Thymus (tissue), 14 donors: ENCODE measurements around the gene THSD4. TPM values are rescaled to one million over a fixed set of nuclear protein-coding genes. Genes with fewer than 3 reads are reported as not detected.

Experiments used
- DNase-seq, 9 donors: peaks; one replicate each; pipeline ENCODE4 v3.0.0-alpha.2; 2013; ENCODE audit warnings: low spot score in 9 of 9, low read depth in 6 of 9, missing footprints in 1 of 9
- H3K27ac ChIP-seq, 2 donors: one replicate each; pipeline ENCODE4 v1.5.1; 2013; ENCODE audit warnings: control low read depth in 1 of 2, low read depth in 1 of 2, low read length in 1 of 2, mild to moderate bottlenecking in 1 of 2, moderate library complexity in 1 of 2
- H3K27me3 ChIP-seq, 2 donors: one replicate each; pipeline ENCODE4 v1.5.1; 2013; ENCODE audit warnings: low read length in 1 of 2; ENCODE audit not compliant: control insufficient read depth in 2 of 2, insufficient read depth in 1 of 2
- H3K36me3 ChIP-seq, 2 donors: one replicate each; pipeline ENCODE4 v1.5.1; 2013; ENCODE audit warnings: low read length in 1 of 2, mild to moderate bottlenecking in 1 of 2, moderate library complexity in 1 of 2; ENCODE audit not compliant: control insufficient read depth in 2 of 2, insufficient read depth in 2 of 2
- H3K4me1 ChIP-seq, 2 donors: one replicate each; pipeline ENCODE4 v1.5.1; 2013; ENCODE audit warnings: low read length in 2 of 2; ENCODE audit not compliant: control insufficient read depth in 2 of 2, insufficient read depth in 2 of 2
- H3K4me3 ChIP-seq, 2 donors: one replicate each; pipeline ENCODE4 v1.5.1; 2013; ENCODE audit warnings: low read length in 2 of 2, control low read depth in 1 of 2, mild to moderate bottlenecking in 1 of 2
- H3K9me3 ChIP-seq, 2 donors: one replicate each; pipeline ENCODE4 v1.5.1; 2013; ENCODE audit warnings: low read length in 1 of 2, mild to moderate bottlenecking in 1 of 2; ENCODE audit not compliant: control insufficient read depth in 2 of 2, insufficient read depth in 1 of 2
- WGBS: extraction: QIAGEN DNeasy Blood & Tissue Kit; methylation state at CpG from one replicate; pipeline ENCODE4 v1.1.7; 2013; 5-methylcytosine and 5-hydroxymethylcytosine counted together
- long read RNA-seq, 10 donors: transcript quantifications; one replicate each; lab custom pipeline, GENCODE V29; 2026
- polyA plus RNA-seq: library from polyadenylated mRNA; stranded (reverse); fragments of 200-250 nt; gene quantifications from one replicate; pipeline ENCODE4 v1.2.3, GENCODE V29; 2013
- total RNA-seq: library from RNA; stranded (reverse); fragments of 120-200 nt; gene quantifications from one replicate; pipeline ENCODE4 v1.2.4, GENCODE V29; 2013
- donor health status: healthy.

THSD4 gene
- 2.2 TPM for total RNA-seq
- 1.7 TPM for polyA plus RNA-seq
- long read RNA-seq, donor 1, partial matches to known transcripts: 33 of 33 reads
- long read RNA-seq, donor 1, other reads (novel, unspliced or antisense): 0 of 33 reads
- long read RNA-seq, donor 2: 0 reads
- long read RNA-seq, donor 3: 0 reads
- long read RNA-seq, donor 4, partial matches to known transcripts: 171 of 171 reads
- long read RNA-seq, donor 4, other reads (novel, unspliced or antisense): 0 of 171 reads
- long read RNA-seq, donor 5: 0 reads
- long read RNA-seq, donor 6, partial matches to known transcripts: 20 of 20 reads
- long read RNA-seq, donor 6, other reads (novel, unspliced or antisense): 0 of 20 reads
- long read RNA-seq, donor 7: 0 reads
- long read RNA-seq, donor 8: 0 reads
- long read RNA-seq, donor 9: 0 reads
- long read RNA-seq, donor 10: 0 reads

DNA sequence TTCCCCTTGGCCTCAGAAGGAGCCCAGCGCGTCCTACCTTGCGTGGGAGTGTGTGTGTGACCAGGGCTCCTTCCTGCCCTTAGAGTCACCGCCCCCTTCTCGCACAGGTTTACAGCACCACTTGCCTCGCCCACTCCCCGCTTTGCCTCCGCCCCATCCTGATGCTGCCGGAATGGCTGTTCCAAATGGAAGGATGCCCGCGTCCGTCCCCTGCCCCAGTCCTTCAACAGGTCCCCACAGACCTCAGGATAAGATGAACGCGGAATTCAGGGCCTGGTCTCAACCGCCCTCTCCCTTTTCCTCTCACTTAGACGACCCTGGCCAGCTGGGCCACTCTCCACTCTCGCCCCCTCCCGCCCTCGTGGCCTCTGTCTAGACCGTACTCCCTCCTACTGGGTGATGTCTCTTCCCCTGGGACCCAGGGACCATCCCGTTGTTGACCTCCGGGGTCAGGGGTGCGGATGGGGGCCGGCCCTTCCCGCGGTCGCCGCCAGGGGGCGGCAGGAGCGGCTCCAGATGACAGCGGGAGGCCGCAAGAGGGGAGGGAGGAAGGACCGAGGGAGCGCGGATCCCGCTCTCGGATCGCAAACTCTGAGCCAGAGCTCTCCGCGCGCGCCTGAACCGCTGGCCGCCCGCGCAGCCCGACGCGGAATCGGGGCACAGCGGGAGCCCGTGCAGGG is at the start of gene THSD4:
Gene THSD4 (plus strand): TSS at position 585 of the 680 bp plus-strand sequence.
- 8% methylated on average over 52 of the region's 52 CpGs for WGBS
- no peaks in the 10 kb centered on the region for H3K9me3 ChIP-seq
- peaks cover 0 to 3% of the 10 kb centered on the region in 2 donors for H3K4me1 ChIP-seq
- peak; percentile 6 to 56 (median 19) for DNase-seq
- peak within 1 kb of the TSS in 1 of 2 donors; percentile 46 for H3K4me3 ChIP-seq
- no peak within 1 kb of the TSS for H3K27ac ChIP-seq
- H3K36me3 ChIP-seq: no peaks in the 10 kb centered on the region
- H3K27me3 ChIP-seq: peaks cover 32 to 41% of the 10 kb centered on the region in 2 donors

DNA sequence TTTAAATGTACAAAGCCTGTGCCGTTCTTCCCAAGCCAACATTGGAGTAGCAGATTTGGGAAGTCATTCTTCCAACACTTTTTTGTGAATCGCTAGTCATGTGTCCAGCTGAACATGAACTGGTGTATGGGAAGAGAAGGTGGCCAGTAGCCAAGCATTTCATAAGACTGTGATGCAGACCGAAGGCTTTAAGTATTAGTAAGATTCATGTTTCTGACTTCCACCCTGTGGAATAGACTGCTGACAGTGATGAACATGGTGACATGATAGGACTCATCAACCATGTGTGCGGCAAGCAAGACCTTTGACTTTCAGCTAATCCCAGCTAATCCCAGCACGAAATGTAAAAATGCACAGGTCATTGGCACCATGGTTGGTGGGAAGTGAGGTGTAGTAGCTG is 48.3 kb upstream of the THSD4 start:
- WGBS: 96% methylated on average over 5 of the region's 5 CpGs
- no peak for DNase-seq
- Histone ChIP-seq H3K4me3 (no peak overlapping the region), H3K9me3 (no peaks in the 10 kb centered on the region), H3K4me1 (no peaks in the 10 kb centered on the region), H3K36me3 (no peaks in the 10 kb centered on the region), H3K27ac (no peak overlapping the region), H3K27me3 (no peaks in the 10 kb centered on the region)

DNA sequence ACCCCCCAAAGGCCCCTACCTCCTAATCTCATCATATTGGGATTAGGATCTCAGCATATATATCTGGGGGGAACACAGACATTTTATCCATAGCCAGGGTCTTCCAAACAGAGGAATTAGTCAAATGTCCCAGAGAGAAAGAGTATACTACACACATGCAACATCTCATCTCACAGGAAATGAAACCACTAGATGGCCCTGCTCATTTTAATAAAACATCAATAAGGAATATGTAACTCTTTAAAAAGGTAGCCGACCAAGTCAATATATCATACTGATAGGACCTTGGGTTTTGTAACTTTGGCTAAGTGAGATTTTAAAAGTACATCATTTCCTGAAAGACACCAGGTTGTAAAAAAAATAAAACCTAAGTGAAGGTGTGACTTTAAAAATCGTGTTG is 45.6 kb upstream of the THSD4 start:
- no peak overlapping the region for H3K27ac ChIP-seq
- 84% methylated on average over 2 of the region's 2 CpGs for WGBS
- no peak for DNase-seq
- H3K9me3 ChIP-seq: no peaks in the 10 kb centered on the region
- H3K4me3 ChIP-seq: no peak overlapping the region
- no peaks in the 10 kb centered on the region for H3K27me3 ChIP-seq
- H3K4me1 ChIP-seq: no peaks in the 10 kb centered on the region
- no peaks in the 10 kb centered on the region for H3K36me3 ChIP-seq

DNA sequence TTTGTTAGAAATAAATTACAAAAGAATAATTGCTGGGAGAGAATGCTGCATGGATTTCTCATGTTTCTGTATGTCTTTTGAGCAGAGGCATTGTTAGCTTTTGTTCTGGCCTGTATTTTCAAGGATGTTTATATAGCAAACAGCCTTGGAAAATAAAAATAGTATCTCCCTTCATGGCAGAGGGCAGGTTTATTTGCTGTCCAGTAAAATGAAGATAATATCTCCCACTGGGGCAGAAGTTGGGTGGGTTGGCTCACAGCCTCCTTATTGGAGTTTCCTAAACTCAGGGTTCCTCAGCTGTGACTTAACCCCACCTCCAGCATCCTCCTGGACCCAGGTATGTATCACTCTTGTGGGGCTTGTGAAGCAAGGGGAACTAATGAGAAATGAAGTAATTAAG is 43.7 kb upstream of the THSD4 start:
- Histone ChIP-seq H3K27ac (no peak overlapping the region), H3K36me3 (no peaks in the 10 kb centered on the region), H3K9me3 (no peaks in the 10 kb centered on the region), H3K27me3 (no peaks in the 10 kb centered on the region), H3K4me3 (no peak overlapping the region), H3K4me1 (no peaks in the 10 kb centered on the region)
- DNase-seq: no peak

DNA sequence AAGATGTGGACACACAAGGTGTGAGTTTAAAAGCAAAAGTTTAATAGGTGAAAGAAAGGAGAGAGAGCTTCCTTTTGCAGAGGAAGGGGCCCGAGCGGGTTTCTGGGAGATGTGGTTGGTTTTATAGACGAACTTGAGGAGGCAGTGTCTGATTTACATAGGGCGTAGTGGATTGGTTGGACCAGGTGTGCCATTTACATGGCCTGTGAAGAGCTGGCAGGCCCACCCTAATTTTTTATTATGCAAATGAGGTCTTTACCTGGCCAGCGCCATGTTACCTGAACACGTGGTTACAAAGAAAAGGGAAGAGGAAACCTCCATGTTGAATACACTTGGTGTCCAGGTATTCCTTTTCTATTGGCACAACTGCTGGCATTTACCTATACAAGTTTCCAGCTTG is 42.8 kb upstream of the THSD4 start:
- Histone ChIP-seq H3K4me3 (no peak overlapping the region), H3K4me1 (no peaks in the 10 kb centered on the region), H3K9me3 (no peaks in the 10 kb centered on the region), H3K36me3 (no peaks in the 10 kb centered on the region), H3K27ac (no peak overlapping the region), H3K27me3 (no peaks in the 10 kb centered on the region)
- DNase-seq: no peak
- WGBS: 92% methylated on average over 6 of the region's 6 CpGs

DNA sequence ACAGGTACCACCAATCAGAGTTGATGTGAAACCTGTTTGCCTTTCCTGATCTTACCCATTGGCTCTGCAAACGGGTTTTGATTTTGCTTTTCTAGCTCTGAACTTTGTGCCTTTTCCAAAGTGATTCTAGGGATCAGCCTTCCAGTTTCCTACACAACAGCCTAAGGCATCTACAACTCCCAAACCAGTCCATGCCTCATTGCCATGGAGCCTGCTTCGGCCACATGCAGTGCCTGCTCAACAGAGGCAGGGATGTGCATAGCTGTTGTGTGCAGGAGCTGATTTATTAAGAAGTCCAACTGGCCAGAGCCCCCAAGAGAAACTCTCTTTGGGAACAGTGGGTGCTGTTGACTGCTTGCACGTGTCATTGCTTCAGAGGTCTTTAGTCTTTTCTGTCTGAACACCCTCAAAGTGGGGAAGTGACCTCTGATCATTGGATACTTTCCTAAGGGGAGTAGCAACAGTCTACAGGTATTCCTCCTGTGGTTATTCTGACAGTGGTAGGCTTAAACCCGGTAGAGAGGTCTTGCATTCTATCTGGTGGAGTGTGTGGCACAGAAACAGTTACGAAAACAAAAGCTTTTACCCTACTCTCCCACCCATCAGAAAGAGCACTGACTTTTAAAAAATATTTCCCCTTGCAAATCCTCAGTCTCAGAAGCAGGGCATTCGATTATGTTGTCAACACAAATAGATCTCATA is 36.6 kb upstream of the THSD4 start:
- WGBS: 73% methylated on average over 6 of the region's 6 CpGs
- no peak overlapping the region for H3K27ac ChIP-seq
- DNase-seq: no peak
- no peaks in the 10 kb centered on the region for H3K27me3 ChIP-seq
- no peaks in the 10 kb centered on the region for H3K36me3 ChIP-seq
- no peaks in the 10 kb centered on the region for H3K9me3 ChIP-seq
- H3K4me3 ChIP-seq: no peak overlapping the region
- H3K4me1 ChIP-seq: no peaks in the 10 kb centered on the region

DNA sequence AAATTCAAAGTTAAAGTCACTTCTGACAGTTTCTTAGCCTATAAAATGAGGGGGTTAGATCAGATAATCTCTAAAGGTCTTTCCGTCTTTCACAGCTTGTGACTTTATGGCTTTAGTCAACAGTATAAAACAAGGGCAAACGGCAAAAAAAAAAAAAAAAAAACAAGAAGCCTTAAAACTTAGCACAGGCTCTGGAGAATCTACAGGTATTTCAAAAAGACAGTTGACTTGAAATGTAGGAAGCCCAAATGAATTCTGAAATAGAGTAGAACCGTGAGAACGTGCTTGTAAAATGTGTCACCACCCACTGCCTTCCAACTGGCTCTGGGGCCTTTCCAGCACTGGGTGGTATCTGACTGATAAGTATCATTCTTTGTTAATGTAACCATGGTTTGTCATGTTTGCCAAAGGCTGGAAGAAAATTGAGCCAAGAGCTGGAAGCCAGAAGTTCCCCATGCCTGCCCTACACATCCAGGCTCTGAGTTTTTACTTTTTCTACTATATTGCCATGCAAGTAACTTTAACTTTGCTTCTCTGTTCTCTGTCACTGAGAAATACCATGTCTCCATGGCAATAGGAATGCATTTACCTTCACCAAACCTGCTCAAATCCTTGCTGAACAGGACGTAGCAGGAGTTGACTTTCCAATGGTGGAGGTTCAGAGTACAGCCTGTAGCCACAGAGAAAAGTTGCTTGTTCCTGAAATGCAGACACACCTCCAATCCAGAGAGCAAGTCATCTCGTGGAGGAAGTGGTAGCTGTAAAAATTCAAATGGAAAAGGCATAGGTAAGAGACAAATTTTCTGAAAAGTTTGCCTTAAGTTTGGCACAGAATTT is 35.8 kb upstream of the THSD4 start:
- no peaks in the 10 kb centered on the region for H3K36me3 ChIP-seq
- 54% methylated on average over 6 of the region's 6 CpGs for WGBS
- no peaks in the 10 kb centered on the region for H3K9me3 ChIP-seq
- H3K4me3 ChIP-seq: no peak overlapping the region
- H3K27me3 ChIP-seq: no peaks in the 10 kb centered on the region
- DNase-seq: no peak
- H3K27ac ChIP-seq: no peak overlapping the region
- H3K4me1 ChIP-seq: no peaks in the 10 kb centered on the region

DNA sequence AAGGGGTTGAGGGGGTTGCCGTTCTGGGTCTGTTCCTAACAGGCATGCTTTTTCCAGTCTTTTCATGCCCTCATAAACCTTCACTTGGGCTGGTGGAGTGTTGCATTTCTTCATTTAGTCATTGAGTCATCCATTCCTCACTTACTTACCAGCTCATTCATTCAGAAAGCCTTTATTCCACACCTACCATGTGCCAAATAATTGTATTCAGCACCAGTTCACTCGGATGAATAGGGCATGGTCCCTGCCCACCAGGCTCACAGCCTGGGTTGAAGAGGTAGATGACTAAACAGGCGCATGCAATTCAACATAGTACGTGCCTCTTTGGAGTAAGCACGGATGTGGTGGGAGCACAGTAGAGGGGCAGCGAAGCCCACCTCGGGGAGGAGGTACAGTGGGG is 35.1 kb upstream of the THSD4 start:
- Histone ChIP-seq H3K4me1 (no peaks in the 10 kb centered on the region), H3K27ac (no peak overlapping the region), H3K36me3 (no peaks in the 10 kb centered on the region), H3K4me3 (no peak overlapping the region), H3K9me3 (no peaks in the 10 kb centered on the region), H3K27me3 (no peaks in the 10 kb centered on the region)
- WGBS: 92% methylated on average over 7 of the region's 7 CpGs
- no peak for DNase-seq
